ENCODE data around the gene INSYN1. TPM values are rescaled to one million over a fixed set of nuclear protein-coding genes. Genes with fewer than 3 reads are reported as not detected.

The INSYN1 gene
- polyA plus RNA-seq, 3 donors, result not detected

GRCh38 chr15:73699249-73700040, 53.7 kb downstream of the INSYN1 start:
- no peak overlapping the region for H3K9ac ChIP-seq (ENCODE audit: insufficient read depth, low read length, poor library complexity, severe bottlenecking)
- no peaks in the 10 kb centered on the region for H3K36me3 ChIP-seq (replicated peaks in 1 of 2; ENCODE audit: control insufficient read depth in 1 of 2, insufficient read depth in 2 of 2, low read length in 2 of 2)
- no peak for TF ChIP-seq CTCF (IDR thresholded peaks at IDR 0.05)
- H3K4me1 ChIP-seq (ENCODE audit: control insufficient read depth in 1 of 2, insufficient read depth in 2 of 2, low read length in 2 of 2), result peaks cover 22 to 25% of the 10 kb centered on the region in 2 donors
- Mint-ChIP-seq H3K36me3 (no peaks in the 10 kb centered on the region), H3K27ac (no peak overlapping the region), H3K4me3 (peak overlapping the region in 1 of 2 donors; percentile 57), H3K4me1 (peaks cover 34% of the 10 kb centered on the region), H3K27me3 (ENCODE audit: low read depth in 3 of 3) (peaks cover 46 to 52% (median 52%) of the 10 kb centered on the region in 3 donors), H3K9me3 (peaks cover 0 to 4% (median 0%) of the 10 kb centered on the region in 7 donors)
- H3K27me3 ChIP-seq (ENCODE audit: control insufficient read depth in 2 of 2, insufficient read depth in 2 of 2, low read length in 2 of 2), result peaks cover 14 to 30% of the 10 kb centered on the region in 2 donors
- intact Hi-C loops (cut with micrococcal nuclease), result loop anchor here (2.0 to 5.0 kb wide), 6 partner anchors 62 to 459 kb away; no protein-coding TSS in a partner anchor
- H4K20me1 ChIP-seq (ENCODE audit: insufficient read depth, low read length), result no peaks in the 10 kb centered on the region
- WGBS (ENCODE audit: insufficient coverage), result 83% methylated on average over 8 of the region's 14 CpGs
- H2AFZ ChIP-seq (ENCODE audit: insufficient read depth, low read depth, low read length, poor library complexity, severe bottlenecking), result no peak overlapping the region
- H3K4me3 ChIP-seq (replicated peaks in 1 of 3; ENCODE audit: low read depth in 2 of 3, low read length in 3 of 3), result no peak overlapping the region
- no peaks in the 10 kb centered on the region for H3K9me3 ChIP-seq (replicated peaks in 1 of 2; ENCODE audit: control insufficient read depth in 1 of 2, insufficient read depth in 1 of 2, low read length in 2 of 2)
- H3K79me2 ChIP-seq (ENCODE audit: insufficient read depth, low read length), result no peaks in the 10 kb centered on the region
- DNase-seq, result no peak
- no peak overlapping the region for H3K4me2 ChIP-seq (replicated peaks; ENCODE audit: extremely low read depth, low read length, poor library complexity, severe bottlenecking)
- no peak overlapping the region for H3K27ac ChIP-seq (ENCODE audit: low read depth in 1 of 2, low read length in 2 of 2)

- Histone ChIP-seq H3K9me3 (replicated peaks in 1 of 2; ENCODE audit: control insufficient read depth in 1 of 2, insufficient read depth in 1 of 2, low read length in 2 of 2) (no peaks in the 10 kb centered on the region), H4K20me1 (ENCODE audit: insufficient read depth, low read length) (no peaks in the 10 kb centered on the region), H3K79me2 (ENCODE audit: insufficient read depth, low read length) (no peaks in the 10 kb centered on the region), H3K27ac (ENCODE audit: low read depth in 1 of 2, low read length in 2 of 2) (no peak overlapping the region), H2AFZ (ENCODE audit: insufficient read depth, low read depth, low read length, poor library complexity, severe bottlenecking) (no peak overlapping the region), H3K4me2 (replicated peaks; ENCODE audit: extremely low read depth, low read length, poor library complexity, severe bottlenecking) (peak overlapping the region; percentile 40), H3K4me3 (replicated peaks in 1 of 3; ENCODE audit: low read depth in 2 of 3, low read length in 3 of 3) (no peak overlapping the region), H3K27me3 (ENCODE audit: control insufficient read depth in 2 of 2, insufficient read depth in 2 of 2, low read length in 2 of 2) (peaks cover 28 to 53% of the 10 kb centered on the region in 2 donors), H3K36me3 (replicated peaks in 1 of 2; ENCODE audit: control insufficient read depth in 1 of 2, insufficient read depth in 2 of 2, low read length in 2 of 2) (no peaks in the 10 kb centered on the region), H3K9ac (ENCODE audit: insufficient read depth, low read length, poor library complexity, severe bottlenecking) (no peak overlapping the region), H3K4me1 (ENCODE audit: control insufficient read depth in 1 of 2, insufficient read depth in 2 of 2, low read length in 2 of 2) (peaks cover 22 to 25% of the 10 kb centered on the region in 2 donors)
- Mint-ChIP-seq H3K4me3 (peak overlapping the region in 1 of 2 donors; percentile 67), H3K36me3 (no peaks in the 10 kb centered on the region), H3K9me3 (peaks cover 0 to 4% (median 0%) of the 10 kb centered on the region in 7 donors), H3K27me3 (ENCODE audit: low read depth in 3 of 3) (peaks cover 56 to 66% (median 62%) of the 10 kb centered on the region in 3 donors), H3K4me1 (peaks cover 35% of the 10 kb centered on the region), H3K27ac (peak overlapping the region in 1 of 7 donors; percentile 11)
- intact Hi-C loops (cut with micrococcal nuclease), result loop anchor here (5.0 kb wide), 2 partner anchors 135 to 395 kb away; no protein-coding TSS in a partner anchor
- DNase-seq, result peak; percentile 47 to 80 (median 73)
- no peak for TF ChIP-seq CTCF (IDR thresholded peaks at IDR 0.05)
- WGBS (ENCODE audit: insufficient coverage), result 2% methylated on average over 6 of the region's 9 CpGs
Observed at GRCh38 chr15:73697033-73697467, 56.1 kb downstream of the INSYN1 start.
